DND-41 (cell line): ENCODE results near the gene CDCA3.

Source experiments
- ATAC-seq: fragments of 200-7000 bp; cut with Tn5 transposase; 3 replicates; pipeline ENCODE4 v1.9.1; 2021; ENCODE audit warnings: low read depth; ENCODE audit not compliant: insufficient read depth
- DNase-seq: peaks from one replicate; pipeline ENCODE4 v3.0.0-alpha.2; 2020
- H2AFZ ChIP-seq: 2 replicates; pipeline ENCODE4 v1.6.0; 2012; ENCODE audit warnings: low read depth, low read length
- H3K27ac ChIP-seq: 2 replicates; pipeline ENCODE4 v1.5.1; 2012; ENCODE audit warnings: low read length, inconsistent platforms
- H3K27me3 ChIP-seq: fragments of 200-600 bp; sonication (generic); 2 replicates; pipeline ENCODE4 v1.6.0; 2012; ENCODE audit warnings: low read length, mild to moderate bottlenecking, inconsistent platforms; ENCODE audit not compliant: insufficient read depth, poor library complexity
- H3K36me3 ChIP-seq: 2 replicates; pipeline ENCODE4 v1.5.1; 2012; ENCODE audit warnings: low read length, inconsistent platforms; ENCODE audit not compliant: insufficient read depth
- H3K4me1 ChIP-seq: 2 replicates; pipeline ENCODE4 v1.5.1; 2012; ENCODE audit warnings: mild to moderate bottlenecking, low read length; ENCODE audit not compliant: insufficient read depth
- H3K4me2 ChIP-seq: 2 replicates; pipeline ENCODE4 v1.6.0; 2012; ENCODE audit warnings: mild to moderate bottlenecking, moderate library complexity, low read length, inconsistent platforms; ENCODE audit not compliant: insufficient read depth
- H3K4me3 ChIP-seq, 2 experiments: fragments of 200-600 bp in 1 of 2; shearing (Covaris generic) in 1 of 2; 2 replicates each; pipeline ENCODE4 v1.5.1; 2012 to 2016; ENCODE audit warnings: inconsistent platforms in 2 of 2, low read length in 2 of 2, mild to moderate bottlenecking in 2 of 2, low read depth in 1 of 2, moderate library complexity in 1 of 2
- H3K79me2 ChIP-seq: 2 replicates; pipeline ENCODE4 v1.6.0; 2012; ENCODE audit warnings: low read length, inconsistent platforms; ENCODE audit not compliant: insufficient read depth
- H3K9ac ChIP-seq: 2 replicates; pipeline ENCODE4 v1.6.0; 2012; ENCODE audit warnings: low read depth, mild to moderate bottlenecking, inconsistent platforms, low read length, moderate library complexity
- H3K9me3 ChIP-seq: 2 replicates; pipeline ENCODE4 v1.5.1; 2012; ENCODE audit warnings: low read length, moderate library complexity, mild to moderate bottlenecking, inconsistent platforms; ENCODE audit not compliant: insufficient read depth, severe bottlenecking
- H4K20me1 ChIP-seq: 2 replicates; pipeline ENCODE4 v1.6.0; 2012; ENCODE audit warnings: low read length; ENCODE audit not compliant: insufficient read depth
- CTCF ChIP-seq: IDR thresholded peaks from 2 replicates; pipeline ENCODE4 v1.5.1; 2012; ENCODE audit warnings: borderline replicate concordance, low read length, moderate library complexity, mild to moderate bottlenecking; ENCODE audit not compliant: poor library complexity, severe bottlenecking; ENCODE audit errors: extremely low read depth
- EZH2 ChIP-seq: IDR thresholded peaks from 3 replicates; pipeline ENCODE4 v1.6.1; 2012; ENCODE audit warnings: borderline replicate concordance, low read depth, mild to moderate bottlenecking, moderate library complexity, low read length, inconsistent platforms; ENCODE audit not compliant: severe bottlenecking

Gene CDCA3

GRCh38 chr12:6825398-6826124 is 25.5 kb downstream of the CDCA3 start:
- peak; percentile 70 for ATAC-seq
- Histone ChIP-seq H3K79me2 (no peaks in the 10 kb centered on the region), H3K9me3 (no peaks in the 10 kb centered on the region), H3K4me2 (no peak overlapping the region), H3K4me3 (no peak overlapping the region), H3K9ac (no peak overlapping the region), H3K27ac (no peak overlapping the region), H3K27me3 (peaks cover 87% of the 10 kb centered on the region), H2AFZ (no peak overlapping the region), H3K4me1 (peaks cover 31% of the 10 kb centered on the region), H4K20me1 (peaks cover 17% of the 10 kb centered on the region), H3K36me3 (no peaks in the 10 kb centered on the region)
- TF ChIP-seq EZH2 (no peak), CTCF (peak; percentile 92)
- peak; percentile 70 for DNase-seq

DNA sequence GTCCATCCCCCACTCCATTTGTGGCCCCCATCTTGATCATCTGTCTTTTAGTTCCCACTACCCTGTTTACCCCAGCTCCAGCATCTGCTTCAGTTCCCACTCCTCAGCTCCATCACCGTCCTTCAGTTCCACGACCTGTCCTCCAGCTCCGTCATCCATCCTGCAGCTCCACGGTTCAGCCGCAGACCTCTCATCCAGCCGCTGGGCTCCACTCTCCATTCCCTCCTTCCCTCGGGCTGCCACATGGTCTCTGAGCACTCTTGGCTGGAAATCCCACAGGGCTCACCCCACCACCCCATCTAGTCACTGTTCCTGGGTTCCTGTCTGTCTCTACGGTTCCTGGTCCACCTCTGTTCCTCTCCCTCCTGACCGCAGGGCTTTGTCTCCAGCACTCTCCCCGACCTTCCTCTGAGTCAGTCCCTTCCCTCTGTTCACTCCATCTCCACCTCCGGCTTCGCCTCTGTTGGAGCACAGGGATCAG is 26.1 kb downstream of the CDCA3 start:
- H3K36me3 ChIP-seq = no peaks in the 10 kb centered on the region
- no peak for TF ChIP-seq EZH2
- TF ChIP-seq CTCF = no peak
- H3K27me3 ChIP-seq = peaks cover 87% of the 10 kb centered on the region
- ATAC-seq (no peak), DNase-seq (no peak)
- no peak overlapping the region for H2AFZ ChIP-seq
- peaks cover 17% of the 10 kb centered on the region for H4K20me1 ChIP-seq
- no peak overlapping the region for H3K9ac ChIP-seq
- H3K4me2 ChIP-seq = no peak overlapping the region
- no peak overlapping the region for H3K27ac ChIP-seq
- H3K4me1 ChIP-seq = peaks cover 31% of the 10 kb centered on the region
- H3K9me3 ChIP-seq = no peaks in the 10 kb centered on the region
- no peak overlapping the region for H3K4me3 ChIP-seq
- H3K79me2 ChIP-seq = no peaks in the 10 kb centered on the region

- Histone ChIP-seq H3K4me1 (peaks cover 30% of the 10 kb centered on the region), H3K9me3 (no peaks in the 10 kb centered on the region), H3K9ac (no peak overlapping the region), H3K27me3 (peaks cover 84% of the 10 kb centered on the region), H3K79me2 (no peaks in the 10 kb centered on the region), H4K20me1 (peaks cover 14% of the 10 kb centered on the region; the same call in 1 of the 2 replicates), H3K4me3 (no peak overlapping the region), H3K36me3 (no peaks in the 10 kb centered on the region), H3K27ac (no peak overlapping the region), H3K4me2 (no peak overlapping the region), H2AFZ (no peak overlapping the region)
- TF ChIP-seq EZH2 (no peak), CTCF (no peak)
- DNase-seq = no peak
- ATAC-seq = no peak
These were observed 26.9 kb downstream of the CDCA3 start for GRCh38 chr12:6824085-6824775.
